Measurements from ENCODE around the gene CLK2. TPM values are rescaled to one million over a fixed set of nuclear protein-coding genes. Genes with fewer than 3 reads are reported as not detected.

CLK2 gene
- total RNA-seq, 1 donor from 2014 or later = 18.1 TPM

DNA sequence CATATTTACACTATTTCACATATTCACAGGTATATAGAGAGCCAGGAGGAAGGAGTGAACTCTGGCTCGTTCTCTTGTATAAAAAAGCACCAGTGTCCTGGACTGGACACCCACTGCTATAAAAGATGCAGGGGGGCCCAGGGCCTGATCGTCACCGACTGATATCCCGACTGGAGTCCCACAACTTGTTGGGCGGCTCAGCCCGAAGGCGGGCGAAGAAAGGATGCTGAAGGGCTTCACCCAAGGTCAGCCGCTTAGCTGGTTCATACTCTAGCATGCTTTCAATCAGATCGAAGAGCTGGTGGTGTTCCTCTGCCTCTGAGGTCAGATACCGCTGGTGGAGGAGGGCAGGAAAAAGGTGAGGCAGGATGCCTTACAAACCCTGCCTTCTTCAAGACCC is 10.2 kb downstream of the CLK2 start:
- H3K9me3 ChIP-seq (replicated peaks) = no peaks in the 10 kb centered on the region
- no peak for DNase-seq
- peaks cover 66% of the 10 kb centered on the region for H3K36me3 ChIP-seq
- peak overlapping the region; percentile 92 for H3K4me3 ChIP-seq
- peaks cover 43% of the 10 kb centered on the region for H3K4me1 ChIP-seq
- no peaks in the 10 kb centered on the region for H3K27me3 ChIP-seq (ENCODE audit: low read depth)
- TF ChIP-seq, protein P1, sequence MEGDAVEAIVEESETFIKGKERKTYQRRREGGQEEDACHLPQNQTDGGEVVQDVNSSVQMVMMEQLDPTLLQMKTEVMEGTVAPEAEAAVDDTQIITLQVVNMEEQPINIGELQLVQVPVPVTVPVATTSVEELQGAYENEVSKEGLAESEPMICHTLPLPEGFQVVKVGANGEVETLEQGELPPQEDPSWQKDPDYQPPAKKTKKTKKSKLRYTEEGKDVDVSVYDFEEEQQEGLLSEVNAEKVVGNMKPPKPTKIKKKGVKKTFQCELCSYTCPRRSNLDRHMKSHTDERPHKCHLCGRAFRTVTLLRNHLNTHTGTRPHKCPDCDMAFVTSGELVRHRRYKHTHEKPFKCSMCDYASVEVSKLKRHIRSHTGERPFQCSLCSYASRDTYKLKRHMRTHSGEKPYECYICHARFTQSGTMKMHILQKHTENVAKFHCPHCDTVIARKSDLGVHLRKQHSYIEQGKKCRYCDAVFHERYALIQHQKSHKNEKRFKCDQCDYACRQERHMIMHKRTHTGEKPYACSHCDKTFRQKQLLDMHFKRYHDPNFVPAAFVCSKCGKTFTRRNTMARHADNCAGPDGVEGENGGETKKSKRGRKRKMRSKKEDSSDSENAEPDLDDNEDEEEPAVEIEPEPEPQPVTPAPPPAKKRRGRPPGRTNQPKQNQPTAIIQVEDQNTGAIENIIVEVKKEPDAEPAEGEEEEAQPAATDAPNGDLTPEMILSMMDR (IDR thresholded peaks at IDR 0.05; ENCODE audit: borderline replicate concordance) = no peak
- H3K27ac ChIP-seq (replicated peaks) = peak overlapping the region; percentile 91
- intact Hi-C loops (cut with micrococcal nuclease) = no loop called here

DNA sequence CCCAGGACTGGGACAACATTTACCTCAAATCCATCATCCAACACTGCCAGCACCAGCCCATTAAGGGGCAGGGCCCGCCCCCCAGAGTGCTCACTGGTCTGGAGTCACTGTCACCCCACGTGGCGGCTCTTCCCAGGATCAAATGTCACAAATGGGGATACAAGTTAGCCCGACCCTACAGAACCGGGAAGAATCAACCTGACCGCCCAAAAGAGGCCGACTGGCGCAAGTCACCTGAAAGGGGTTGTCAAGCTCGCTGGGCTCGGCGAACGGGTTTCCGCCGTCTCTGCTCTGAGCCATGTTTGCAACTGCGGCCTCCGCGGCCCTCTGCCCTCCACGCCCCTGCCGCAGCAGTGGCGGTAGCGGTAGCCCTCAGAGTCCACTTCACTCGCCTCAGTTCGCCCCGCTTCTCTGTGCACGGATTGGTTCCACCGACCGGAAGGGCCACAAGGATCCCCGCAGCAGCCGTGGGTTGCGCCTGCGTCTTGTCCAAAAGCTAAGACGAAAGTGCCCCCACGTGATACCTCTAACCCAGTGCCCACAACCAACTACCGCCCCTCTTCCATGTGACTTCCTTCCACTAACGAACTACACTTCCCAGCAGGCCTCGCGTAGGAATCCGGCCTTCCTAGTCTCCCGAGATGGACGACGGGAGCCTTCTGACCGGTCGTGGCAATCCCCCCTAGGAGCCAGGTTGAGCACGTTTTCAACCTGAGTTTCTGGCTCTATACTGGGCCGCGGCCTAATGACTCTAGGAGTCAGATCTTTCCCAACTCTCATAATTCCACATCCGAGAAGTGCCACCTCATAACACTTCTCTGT is 11.2 kb downstream of the CLK2 start, which contains the start of gene SCAMP3:
TSS of gene SCAMP3 (minus strand) at position 509 of the 822 bp plus-strand sequence. CDS start at position 300, 209 bp downstream.
- TF ChIP-seq, protein P1 (IDR thresholded peaks at IDR 0.05; ENCODE audit: borderline replicate concordance) = no peak
- H3K4me1 ChIP-seq = peaks cover 33% of the 10 kb centered on the region
- peak; percentile 94 for DNase-seq
- no peaks in the 10 kb centered on the region for H3K27me3 ChIP-seq (ENCODE audit: low read depth)
- peak within 1 kb of the TSS; percentile 91 for H3K27ac ChIP-seq (replicated peaks)
- intact Hi-C loops (cut with micrococcal nuclease) = no loop called here
- H3K4me3 ChIP-seq = peak within 1 kb of the TSS; percentile 92
- peaks cover 66% of the 10 kb centered on the region for H3K36me3 ChIP-seq
- no peaks in the 10 kb centered on the region for H3K9me3 ChIP-seq (replicated peaks)

DNA sequence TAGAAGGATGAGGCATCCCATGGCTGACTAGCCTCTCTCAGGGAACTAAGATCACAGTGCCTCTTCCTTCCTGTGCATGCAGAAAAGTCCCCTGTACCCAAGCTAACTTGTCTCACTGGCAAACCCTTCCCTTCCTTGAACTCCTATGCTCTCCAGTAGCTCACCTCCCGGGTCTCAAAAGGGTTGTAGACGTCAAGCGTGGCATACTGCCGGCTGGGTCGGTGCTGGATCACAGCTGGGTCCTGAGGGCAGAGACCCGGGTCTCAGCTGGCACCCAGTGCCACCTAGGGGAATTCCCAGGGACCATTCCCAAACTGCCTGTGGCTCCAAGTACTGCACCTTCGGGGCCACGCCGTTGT is 11.8 kb downstream of the CLK2 start:
- no peak for DNase-seq
- Histone ChIP-seq H3K9me3 (replicated peaks) (no peaks in the 10 kb centered on the region), H3K4me3 (peak overlapping the region; percentile 92), H3K36me3 (peaks cover 61% of the 10 kb centered on the region), H3K27ac (replicated peaks) (peak overlapping the region; percentile 91), H3K4me1 (peaks cover 30% of the 10 kb centered on the region), H3K27me3 (ENCODE audit: low read depth) (no peaks in the 10 kb centered on the region)
- intact Hi-C loops (cut with micrococcal nuclease) = no loop called here
- TF ChIP-seq, protein P1 (IDR thresholded peaks at IDR 0.05; ENCODE audit: borderline replicate concordance) = no peak

DNA sequence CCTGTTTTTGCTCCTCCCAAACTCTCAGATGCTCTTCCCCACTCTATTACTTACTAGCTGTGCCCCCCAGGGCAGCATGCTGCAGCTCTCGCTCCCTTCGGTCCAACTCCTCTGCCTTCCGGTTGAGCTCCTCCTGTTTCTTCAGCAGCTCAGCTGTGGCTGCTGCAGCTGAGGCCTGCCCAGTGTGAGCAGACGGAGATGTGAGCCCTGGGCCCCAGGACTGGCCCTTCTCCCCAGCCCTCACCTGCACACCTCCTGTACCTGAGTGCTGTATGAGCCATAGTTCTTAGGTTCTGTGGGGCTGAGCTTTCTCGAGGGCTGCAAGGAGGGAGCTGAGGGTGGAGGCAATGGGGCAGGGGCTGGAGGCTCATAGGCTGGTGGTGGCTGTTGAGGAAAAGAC is 13.0 kb downstream of the CLK2 start:
- intact Hi-C loops (cut with micrococcal nuclease) = no loop called here
- Histone ChIP-seq H3K36me3 (peaks cover 50% of the 10 kb centered on the region), H3K27me3 (ENCODE audit: low read depth) (no peaks in the 10 kb centered on the region), H3K9me3 (replicated peaks) (no peaks in the 10 kb centered on the region), H3K4me3 (no peak overlapping the region), H3K4me1 (peaks cover 40% of the 10 kb centered on the region), H3K27ac (replicated peaks) (no peak overlapping the region)
- no peak for DNase-seq
- TF ChIP-seq, protein P1 (IDR thresholded peaks at IDR 0.05; ENCODE audit: borderline replicate concordance) = no peak

DNA sequence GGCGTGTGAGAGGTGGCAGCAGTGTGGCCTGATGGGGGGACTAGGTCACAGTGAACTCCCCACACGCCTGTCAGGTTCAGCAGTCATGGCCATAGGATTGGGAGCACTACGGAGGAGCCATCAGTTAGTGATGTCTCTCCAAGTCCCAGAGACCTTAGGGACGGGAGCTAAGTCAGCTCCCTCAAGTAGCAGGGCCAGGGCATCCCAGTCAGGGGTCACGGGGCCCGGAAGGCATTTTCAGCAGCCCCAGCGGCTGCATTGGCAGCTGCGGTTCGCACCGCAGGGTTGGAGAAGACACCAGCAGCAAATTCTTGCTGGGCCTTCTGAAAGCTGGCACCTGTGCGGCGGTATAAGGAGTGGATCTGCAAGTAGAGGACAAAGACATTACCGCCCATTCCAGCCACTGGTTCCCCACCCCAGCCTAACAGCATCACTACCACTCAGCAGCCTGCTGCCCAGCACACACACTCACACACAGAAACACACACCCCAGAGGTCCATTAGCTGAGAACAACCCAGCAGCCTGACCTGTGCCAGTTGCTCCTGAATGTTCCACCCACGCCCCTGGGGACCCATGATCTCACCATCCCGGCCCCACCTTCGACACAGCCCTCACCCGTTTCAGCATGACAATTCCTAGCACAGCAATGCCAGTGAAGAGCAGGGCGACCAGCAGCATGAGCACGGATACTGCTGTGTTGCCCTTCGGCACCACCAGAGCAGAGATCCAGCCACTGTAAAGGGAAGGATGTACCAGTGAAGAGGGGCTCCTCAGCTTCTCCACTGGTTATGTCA is 17.0 kb downstream of the CLK2 start:
- no peak for DNase-seq
- intact Hi-C loops (cut with micrococcal nuclease) = no loop called here
- peaks cover 49% of the 10 kb centered on the region for H3K4me1 ChIP-seq

More for the DNA sequence above, 17.0 kb downstream of the CLK2 start:
- H3K27me3 ChIP-seq (ENCODE audit: low read depth) = no peaks in the 10 kb centered on the region
- peak overlapping the region; percentile 93 for H3K27ac ChIP-seq (replicated peaks)
- peaks cover 25% of the 10 kb centered on the region for H3K36me3 ChIP-seq
- H3K9me3 ChIP-seq (replicated peaks) = no peaks in the 10 kb centered on the region
- H3K4me3 ChIP-seq = peak overlapping the region; percentile 86
- TF ChIP-seq, protein P1 (IDR thresholded peaks at IDR 0.05; ENCODE audit: borderline replicate concordance) = no peak
